NT2/D1 (cell line): Measurements from ENCODE around the gene ZNF324.

Experiments
- SUZ12 ChIP-seq: IDR thresholded peaks from 2 replicates; pipeline ENCODE4 v1.6.1; 2011; ENCODE audit not compliant: insufficient read length, insufficient read depth; ENCODE audit errors: extremely low read depth
- YY1 ChIP-seq: IDR thresholded peaks from 2 replicates; pipeline ENCODE4 v1.6.1; 2011; ENCODE audit not compliant: insufficient read length, insufficient read depth
- ZNF274 ChIP-seq: IDR thresholded peaks from 2 replicates; pipeline ENCODE4 v1.6.1; 2011; ENCODE audit warnings: mild to moderate bottlenecking, low read depth, low read length

DNA sequence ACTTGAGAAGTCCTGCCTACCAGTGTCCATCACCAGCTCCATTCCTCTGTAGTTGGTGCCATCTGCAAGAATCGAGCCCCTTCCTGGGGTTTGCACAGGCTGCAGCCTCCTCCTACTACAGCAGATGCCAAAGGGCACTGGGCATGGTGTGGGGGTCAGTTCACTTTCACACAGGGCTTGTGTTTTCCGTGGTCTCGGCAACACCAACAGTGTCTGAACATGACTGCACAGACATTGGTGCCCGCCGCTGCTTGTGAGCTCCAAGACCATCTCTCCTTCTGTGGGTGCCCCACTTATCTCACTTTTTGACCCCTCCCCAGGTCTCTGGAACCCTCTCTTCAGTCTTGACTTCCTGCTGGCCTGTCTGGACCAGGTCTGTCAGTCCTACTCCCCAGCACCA, 24.5 kb downstream of the ZNF324 start:
- TF ChIP-seq YY1: no peak
- no peak for TF ChIP-seq SUZ12
- TF ChIP-seq ZNF274: no peak
